Endothelial cell of umbilical vein (primary cell): Measurements from ENCODE around the gene CASP10. TPM values are rescaled to one million over a fixed set of nuclear protein-coding genes. Genes with fewer than 3 reads are reported as not detected.

Experiments used
- BruUV-seq: library from RNA; stranded (reverse); fragments of 400-500 nt; replicated peaks from 2 replicates; lab custom pipeline; 2021; lab: Mats Ljungman, UMichigan
- CTCF ChIA-PET: fragments of 300-600, 350-600 bp; sonication (Branson Sonifier 250); formaldehyde crosslinking; loops from one replicate; lab custom pipeline; 2021; ENCODE audit warnings: antibody characterized with exemption, inconsistent platforms; lab: Charles Lee
- POLR2A ChIA-PET: fragments of 300-600, 350-600 bp; sonication (Branson Sonifier 250); formaldehyde crosslinking; loops from one replicate; lab custom pipeline; 2021; ENCODE audit warnings: antibody characterized with exemption, inconsistent platforms; lab: Charles Lee
- DNase-seq: peaks from one replicate; pipeline ENCODE4 v3.0.0-alpha.2; 2011; ENCODE audit warnings: low read depth, low spot score
- FAIRE-seq: peaks from 2 replicates; lab custom pipeline; 2011; peaks lifted over from hg19 to GRCh38; lab: Jason Lieb, UNC
- H2AFZ ChIP-seq: 2 replicates; pipeline ENCODE4 v1.6.0; 2012; ENCODE audit warnings: low read depth, low read length, control low read depth, inconsistent platforms
- H3K27ac ChIP-seq: 2 replicates; pipeline ENCODE4 v1.5.1; 2011; ENCODE audit warnings: low read depth, mild to moderate bottlenecking, control low read depth, low read length, moderate library complexity; ENCODE audit not compliant: insufficient read depth
- H3K27me3 ChIP-seq, 2 experiments: 2 replicates each; pipeline versions ENCODE4 v1.6.0 to v1.6.1; 2011; ENCODE audit warnings: low read length in 2 of 2, mixed read lengths in 1 of 2; ENCODE audit not compliant: control insufficient read depth in 2 of 2, insufficient read depth in 2 of 2
- H3K36me3 ChIP-seq, 2 experiments: 2 replicates in 1 of 2; 3 replicates in 1 of 2; pipeline ENCODE4 v1.5.1; 2011; ENCODE audit warnings: low read length in 2 of 2, mild to moderate bottlenecking in 1 of 2, moderate library complexity in 1 of 2; ENCODE audit not compliant: control insufficient read depth in 2 of 2, insufficient read depth in 2 of 2; ENCODE audit errors: extremely low read depth in 1 of 2
- H3K4me1 ChIP-seq: 3 replicates; pipeline ENCODE4 v1.5.1; 2011; ENCODE audit warnings: mild to moderate bottlenecking, low read length; ENCODE audit not compliant: control insufficient read depth, insufficient read depth; ENCODE audit errors: extremely low read depth
- H3K4me2 ChIP-seq: 2 replicates; pipeline ENCODE4 v1.6.1; 2011; ENCODE audit warnings: low read length, control low read depth, mixed read lengths; ENCODE audit not compliant: insufficient read depth
- H3K4me3 ChIP-seq, 3 experiments: fragments of 200-600 bp in 1 of 3; sonication (generic), shearing (Covaris generic) in 1 of 3; replicated peaks in 1 of 3; 2 replicates each; pipeline ENCODE4 v1.5.1; 2011 to 2016; ENCODE audit warnings: control low read depth in 3 of 3, low read length in 3 of 3, mild to moderate bottlenecking in 2 of 3, inconsistent platforms in 1 of 3, low read depth in 1 of 3, moderate library complexity in 1 of 3; ENCODE audit not compliant: insufficient read depth in 1 of 3
- H3K79me2 ChIP-seq: 2 replicates; pipeline ENCODE4 v1.6.0; 2012; ENCODE audit warnings: low read length, inconsistent platforms; ENCODE audit not compliant: control insufficient read depth, insufficient read depth
- H3K9ac ChIP-seq: replicated peaks from 2 replicates; pipeline ENCODE3; 2011; ENCODE audit warnings: low read length, control low read depth; ENCODE audit not compliant: insufficient read depth; ENCODE audit errors: extremely low read depth
- H3K9me1 ChIP-seq: replicated peaks from 3 replicates; pipeline ENCODE4 v1.6.0; 2011; ENCODE audit warnings: mild to moderate bottlenecking, low read length; ENCODE audit not compliant: control insufficient read depth, insufficient read depth; ENCODE audit errors: extremely low read depth
- H3K9me3 ChIP-seq: replicated peaks from 2 replicates; pipeline ENCODE4 v1.5.1; 2012; ENCODE audit warnings: low read length, inconsistent platforms; ENCODE audit not compliant: control insufficient read depth, insufficient read depth
- H4K20me1 ChIP-seq: replicated peaks from 2 replicates; pipeline ENCODE3; 2011; ENCODE audit warnings: mild to moderate bottlenecking, low read length; ENCODE audit not compliant: control insufficient read depth, insufficient read depth; ENCODE audit errors: extremely low read depth
- CTCF ChIP-seq, 2 donors: IDR thresholded peaks; 1 replicate in 1 of 2; 2 replicates in 1 of 2; pipeline ENCODE4 v1.5.1; 2011; ENCODE audit warnings: low read length in 2 of 2, mild to moderate bottlenecking in 2 of 2, moderate library complexity in 2 of 2, control low read depth in 1 of 2, inconsistent platforms in 1 of 2, low read depth in 1 of 2; ENCODE audit not compliant: insufficient read depth in 1 of 2; ENCODE audit errors: extremely low read depth in 1 of 2
- EZH2 ChIP-seq: IDR thresholded peaks from 2 replicates; pipeline ENCODE4 v1.6.1; 2012; ENCODE audit warnings: borderline replicate concordance, low read depth, mild to moderate bottlenecking, moderate library complexity, low read length, inconsistent platforms; ENCODE audit not compliant: severe bottlenecking
- FOS ChIP-seq: IDR thresholded peaks from 2 replicates; pipeline ENCODE4 v1.6.1; 2011; ENCODE audit warnings: mild to moderate bottlenecking, low read length, moderate library complexity, borderline replicate concordance; ENCODE audit not compliant: insufficient read depth
- GATA2 ChIP-seq: IDR thresholded peaks from 2 replicates; pipeline ENCODE4 v1.7.0; 2011; ENCODE audit warnings: low read depth, mild to moderate bottlenecking, moderate library complexity, mixed read lengths, low read length; ENCODE audit not compliant: insufficient read length, insufficient read depth
- JUN ChIP-seq: IDR thresholded peaks from 2 replicates; pipeline ENCODE4 v1.6.1; 2011; ENCODE audit warnings: borderline replicate concordance, low read depth; ENCODE audit not compliant: insufficient read length, insufficient read depth
- MAX ChIP-seq: IDR thresholded peaks from 2 replicates; pipeline ENCODE4 v1.6.1; 2011; ENCODE audit not compliant: insufficient read depth, insufficient read length
- MYC ChIP-seq: IDR thresholded peaks from one replicate; pipeline ENCODE4 v1.6.1; 2011; ENCODE audit warnings: mild to moderate bottlenecking, low read depth, low read length
- POLR2A ChIP-seq: IDR thresholded peaks from 2 replicates; pipeline ENCODE4 v1.6.1; 2012; ENCODE audit warnings: low read depth, mild to moderate bottlenecking, control low read depth, low read length
- POLR2AphosphoS5 ChIP-seq: IDR thresholded peaks from 2 replicates; pipeline ENCODE4 v1.6.1; 2012; ENCODE audit warnings: low read depth, mild to moderate bottlenecking, control low read depth, low read length, moderate library complexity; ENCODE audit not compliant: insufficient read depth
- dilution Hi-C: fragments of 300-500 bp; cut with MboI; formaldehyde crosslinking; loops from one replicate; pipeline ENCODE4 v1.15.0; 2019; ENCODE audit warnings: low sequenced_read_pairs; ENCODE audit not compliant: extremely low pct_ligation_motif_present
- intact Hi-C: fragments of 100-400 bp; cut with micrococcal nuclease; formaldehyde crosslinking; loops from one replicate; pipeline ENCODE4 v1.10.0; 2022
- polyA plus RNA-seq, 4 experiments: library from polyadenylated mRNA; depleted of rRNA in 3 of 4; stranded (reverse) in 3 of 4; unstranded in 1 of 4; fragments of >200 nt; gene quantifications; 2 replicates each; pipeline versions ENCODE4 v1.2.1 to v1.2.3, GENCODE V29; 2011 to 2012; ENCODE audit warnings: missing spikeins in 1 of 4
- total RNA-seq: library from RNA; stranded (reverse); gene quantifications from 2 replicates; pipeline ENCODE4 v1.2.3, GENCODE V29; 2021

Gene CASP10
- total and polyA plus RNA-seq, 2 donors (not counting 3 experiments of a cell fraction or from before 2014, with no cell fraction given) = 16.4 to 37.6 TPM

- Histone ChIP-seq H3K27me3 (no peaks in the 10 kb centered on the region), H3K9me3 (no peaks in the 10 kb centered on the region), H3K4me2 (no peak overlapping the region), H2AFZ (no peak overlapping the region), H3K4me3 (no peak overlapping the region), H3K27ac (no peak overlapping the region), H4K20me1 (no peaks in the 10 kb centered on the region), H3K36me3 (no peaks in the 10 kb centered on the region), H3K9ac (no peak overlapping the region), H3K79me2 (peaks cover 10% of the 10 kb centered on the region), H3K9me1 (no peaks in the 10 kb centered on the region), H3K4me1 (peaks cover 30% of the 10 kb centered on the region)
- intact Hi-C loops (loop anchor here (5.0 kb wide), 3 partner anchors 106 to 441 kb away; partner anchors contain the start of gene MPP4), dilution Hi-C loops (no loop called here)
- no TSS peak for BruUV-seq
- DNase-seq (no peak), FAIRE-seq (no peak)
- ChIA-PET POLR2A (no interaction called here), CTCF (interaction anchor here (1.3 to 4.6 kb wide), 3 partner anchors 9 to 108 kb away, joined by 3 to 17 read pairs (median 5); no protein-coding TSS in a partner anchor)
- TF ChIP-seq EZH2 = no peak
- TF ChIP-seq MAX = no peak
- TF ChIP-seq POLR2A = no peak
- TF ChIP-seq POLR2AphosphoS5 = no peak
- TF ChIP-seq CTCF (IDR thresholded peaks at IDR 0.05; ENCODE audit: extremely low read depth in 1 of 2, insufficient read depth in 1 of 2, low read depth in 1 of 2, low read length in 2 of 2) = no peak
- TF ChIP-seq GATA2 = no peak
- no peak for TF ChIP-seq JUN
- no peak for TF ChIP-seq FOS
- no peak for TF ChIP-seq MYC
Measured at GRCh38 chr2:201256082-201256481, 73.1 kb downstream of the CASP10 start.
